HG03025 (cell line): ENCODE measurements around the gene JAK1.
"Not testable (repeated sequence)": the region's sequence is repeated elsewhere in the genome, so short reads cannot be mapped to it uniquely, and the experiment has no call there.

Experiments
- ATAC-seq: cut with Tn5 transposase; IDR thresholded peaks from one replicate; pipeline ENCODE4 v1.9.1; 2021; ENCODE audit warnings: mild to moderate bottlenecking, moderate library complexity; ENCODE audit not compliant: unreplicated experiment, low FRiP score

JAK1 gene

DNA sequence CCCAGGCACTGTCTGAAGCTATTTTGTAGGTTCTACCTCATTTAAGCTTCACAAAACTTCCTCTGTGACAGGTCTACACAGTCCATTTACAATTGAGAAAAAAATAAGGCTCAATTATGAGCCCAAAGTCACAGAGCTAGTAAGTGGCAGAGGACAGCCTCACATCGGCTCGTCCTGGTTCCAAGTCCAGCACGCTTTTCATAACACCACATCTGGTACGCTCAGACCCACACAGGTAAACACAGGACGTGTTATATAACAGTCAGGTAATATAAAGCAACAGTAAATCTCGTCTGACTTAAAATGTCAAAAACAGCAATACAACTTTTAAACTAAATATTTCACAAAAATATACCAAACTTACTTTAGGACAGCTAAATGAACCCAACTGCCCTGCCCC, 13.1 kb downstream of the JAK1 start:
- no peak for ATAC-seq

- no peak for ATAC-seq
Observed at GRCh38 chr1:64950284-64950809, 16.0 kb downstream of the JAK1 start.

- ATAC-seq: no peak
Observed at GRCh38 chr1:64948905-64949833, 17.2 kb downstream of the JAK1 start.

DNA sequence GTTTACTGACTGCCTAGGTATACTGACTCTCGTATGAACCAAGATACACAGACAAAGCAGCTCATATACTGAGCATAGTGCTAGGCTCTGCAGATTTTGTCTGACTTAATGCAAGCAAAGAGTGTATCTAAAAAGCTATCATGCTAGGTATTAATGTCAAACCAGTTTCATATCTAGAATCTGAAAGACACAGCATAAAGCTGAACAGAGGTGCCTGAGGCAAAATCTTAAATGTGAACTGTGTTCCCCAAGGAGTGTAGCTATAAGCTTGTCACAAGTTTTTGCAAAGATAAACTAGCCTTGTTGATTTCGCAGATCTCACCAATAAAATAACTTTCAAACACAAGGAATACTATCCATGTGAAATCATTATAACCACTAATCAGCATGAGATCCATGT, 18.1 kb downstream of the JAK1 start:
- no peak for ATAC-seq

GRCh38 chr1:64946916-64947315, 19.4 kb downstream of the JAK1 start:
- ATAC-seq: no peak

DNA sequence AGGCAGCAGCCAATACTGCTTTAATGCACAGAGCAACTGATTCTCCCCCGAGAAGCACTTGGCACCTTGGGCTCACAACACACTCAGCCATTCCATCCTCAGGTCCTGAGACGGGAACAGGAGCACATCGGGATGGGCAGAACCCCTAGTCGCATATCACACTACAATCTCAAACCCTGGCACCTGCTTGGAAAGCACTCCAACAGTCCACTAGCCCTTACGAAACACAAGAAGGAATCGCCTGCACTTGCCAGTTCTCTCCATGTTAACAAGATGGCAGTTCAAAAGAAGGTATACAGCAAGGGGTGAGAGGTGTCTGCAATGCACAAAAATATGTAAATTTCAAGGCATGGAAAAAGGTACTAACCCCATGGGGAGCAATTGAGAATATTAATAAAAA, 21.4 kb downstream of the JAK1 start:
- ATAC-seq: no peak

- ATAC-seq: no peak
Observed at GRCh38 chr1:64942675-64943074, 23.7 kb downstream of the JAK1 start.

DNA sequence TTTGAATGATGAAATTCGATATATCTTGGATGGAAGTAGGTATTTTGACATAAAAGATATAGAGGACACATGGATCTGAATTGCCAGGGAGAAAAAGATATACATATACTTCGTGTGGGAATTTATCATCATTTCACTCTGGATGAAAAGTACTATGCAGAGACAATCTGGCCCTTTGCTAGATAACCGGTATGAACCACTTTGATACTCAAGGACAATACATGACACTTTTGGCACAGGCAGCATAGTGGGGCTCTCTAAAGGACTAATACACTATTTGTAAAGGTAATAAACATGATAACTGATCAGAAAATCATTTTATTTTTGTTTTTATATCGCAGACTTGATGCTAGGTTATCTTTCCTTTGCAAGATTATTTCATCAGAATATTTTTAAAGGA, 24.2 kb downstream of the JAK1 start:
- ATAC-seq: no peak

GRCh38 chr1:64941461-64942117, 24.8 kb downstream of the JAK1 start:
- ATAC-seq: no peak

GRCh38 chr1:64940025-64940424, 26.3 kb downstream of the JAK1 start:
- no peak for ATAC-seq

DNA sequence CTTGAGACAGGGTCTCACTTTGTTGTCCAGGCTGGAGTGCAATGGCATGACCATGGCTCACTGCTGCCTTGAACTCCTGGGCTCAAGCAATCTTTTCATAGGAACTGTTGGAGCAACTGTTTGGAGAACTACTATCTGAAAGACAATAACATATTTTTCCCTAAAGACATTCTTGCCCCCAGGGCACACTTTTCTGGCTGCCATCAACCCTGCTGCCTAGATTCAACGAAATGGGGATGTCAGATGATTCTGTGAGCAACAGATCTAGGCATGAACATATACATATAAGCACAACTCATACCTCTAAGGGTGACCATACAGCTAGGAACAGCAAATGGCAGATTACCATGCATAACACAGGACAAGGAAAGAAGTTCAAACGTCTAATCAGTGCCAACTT, 27.4 kb downstream of the JAK1 start:
- no peak for ATAC-seq

GRCh38 chr1:64936956-64937355, 29.4 kb downstream of the JAK1 start:
- no peak for ATAC-seq

DNA sequence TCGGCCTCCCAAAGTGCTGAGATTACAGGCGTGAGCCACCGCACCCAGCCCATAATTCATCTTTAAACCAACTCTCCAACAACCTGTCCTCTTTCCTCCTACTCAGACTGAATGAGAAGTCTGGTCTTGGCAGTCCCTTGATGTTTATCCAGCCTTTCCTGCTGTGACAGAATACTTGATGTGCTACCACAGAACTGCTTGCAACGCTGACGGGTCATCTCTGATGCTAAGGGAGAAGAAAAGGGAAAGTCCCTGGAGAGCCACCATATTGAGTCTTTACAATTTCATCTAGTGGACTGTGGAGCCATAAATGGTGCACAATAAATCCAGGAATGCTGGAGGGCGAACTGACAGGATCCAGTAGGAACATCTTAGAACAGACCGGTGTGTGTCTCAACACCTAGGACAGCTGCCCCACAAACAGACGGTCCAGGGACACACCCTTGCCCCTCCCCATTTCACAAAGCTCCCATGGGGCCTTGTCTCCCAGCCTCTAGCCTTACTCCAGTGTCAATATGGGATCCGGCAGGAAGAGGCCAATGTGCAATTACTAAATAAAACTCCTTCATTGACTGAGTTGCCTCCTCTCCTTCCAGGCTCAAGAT, 30.7 kb downstream of the JAK1 start:
- no peak for ATAC-seq

- no peak for ATAC-seq
Observed at GRCh38 chr1:64934878-64935275, 31.5 kb downstream of the JAK1 start.

GRCh38 chr1:64934115-64934877, 32.1 kb downstream of the JAK1 start:
- no peak for ATAC-seq

- no peak for ATAC-seq
Observed at GRCh38 chr1:64933296-64934070, 32.9 kb downstream of the JAK1 start.

DNA sequence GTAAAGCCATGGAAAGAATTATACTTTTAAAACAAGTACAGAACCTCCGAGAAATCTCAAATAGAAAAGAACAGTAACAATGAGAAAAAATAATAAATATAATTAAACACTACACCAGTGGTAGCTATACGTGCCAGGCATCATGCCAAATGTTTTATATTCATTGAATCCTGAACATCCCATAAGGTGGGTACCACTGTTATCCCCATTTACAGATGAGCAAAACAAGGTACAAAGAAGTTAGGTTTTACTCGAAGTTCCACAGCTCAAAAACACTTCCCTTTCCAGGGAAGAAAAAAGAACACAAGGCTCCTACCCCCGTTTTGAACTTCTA, 33.4 kb downstream of the JAK1 start:
- no peak for ATAC-seq

GRCh38 chr1:64930640-64931039, 35.7 kb downstream of the JAK1 start:
- not testable (repeated sequence) for ATAC-seq

DNA sequence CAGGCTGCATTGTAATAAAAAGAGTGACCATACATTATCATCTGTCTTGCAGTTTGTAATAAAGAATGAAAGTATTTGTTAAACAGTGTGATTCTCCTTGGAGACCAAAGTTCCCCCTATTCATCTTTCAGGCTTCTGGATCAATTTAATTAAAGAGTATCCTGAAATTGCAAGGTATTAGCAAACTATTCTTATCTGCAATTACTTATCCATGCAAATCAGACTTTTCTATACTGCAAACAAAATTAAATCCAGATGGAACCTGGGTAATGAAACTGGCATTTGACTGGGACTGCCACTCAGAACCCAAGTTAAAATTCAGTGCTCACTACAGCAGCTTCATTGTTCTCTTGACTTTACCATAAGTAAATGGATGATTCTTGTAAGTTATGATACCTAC, 37.1 kb downstream of the JAK1 start:
- ATAC-seq: no peak

- ATAC-seq: no peak
Observed at GRCh38 chr1:64928325-64928724, 38.0 kb downstream of the JAK1 start.
